A549 (cell line): ENCODE results near the gene CPT1A.

Experiments
- EP300 ChIP-seq, 2 experiments: fragments of >200 bp; sonication (Bioruptor Twin); formaldehyde crosslinking; IDR thresholded peaks; 2 replicates in 1 of 2; 3 replicates in 1 of 2; pipeline ENCODE4 v1.6.1; 2016 to 2017
- FOSL2 ChIP-seq, 2 experiments: fragments of 450-650 bp in 1 of 2; fragments of >200 bp in 1 of 2; sonication (Bioruptor Twin) in 1 of 2; formaldehyde crosslinking; IDR thresholded peaks; 2 replicates each; pipeline versions ENCODE4 v1.5.0 to v1.6.1; 2016 to 2020; ENCODE audit warnings: mild to moderate bottlenecking in 1 of 2, moderate library complexity in 1 of 2
- NFE2L2 ChIP-seq: fragments of 150-350 bp; conservative IDR thresholded peaks from 2 replicates; pipeline ENCODE4 v1.6.1; 2014; ENCODE audit warnings: low read length
- POLR2A ChIP-seq: IDR thresholded peaks from 2 replicates; pipeline ENCODE4 v1.6.1; 2012; ENCODE audit warnings: mild to moderate bottlenecking, low read length
- TF ChIP-seq, protein P1 (sequence below): fragments of 200-600 bp; sonication (generic); IDR thresholded peaks from 2 replicates; pipeline ENCODE4 v1.6.1; 2016; ENCODE audit warnings: antibody characterized with exemption, mild to moderate bottlenecking, moderate library complexity
- TF ChIP-seq, protein P2 (sequence below): fragments of 250-450 bp; sonication (Bioruptor Pico); IDR thresholded peaks from 2 replicates; pipeline ENCODE4 v1.5.0; 2021; ENCODE audit warnings: mild to moderate bottlenecking, moderate library complexity, borderline replicate concordance
- TF ChIP-seq, protein P3 (sequence below): fragments of 450-650 bp; IDR thresholded peaks from 2 replicates; pipeline ENCODE4 v1.6.1; 2014; ENCODE audit warnings: antibody characterized with exemption
- TF ChIP-seq, protein P4 (sequence below): fragments of >200 bp; sonication (Bioruptor Twin); formaldehyde crosslinking; IDR thresholded peaks from 3 replicates; pipeline ENCODE4 v1.5.1; 2016
- TF ChIP-seq, protein P5 (sequence below): IDR thresholded peaks from 2 replicates; pipeline ENCODE4 v1.6.1; 2012

DNA sequence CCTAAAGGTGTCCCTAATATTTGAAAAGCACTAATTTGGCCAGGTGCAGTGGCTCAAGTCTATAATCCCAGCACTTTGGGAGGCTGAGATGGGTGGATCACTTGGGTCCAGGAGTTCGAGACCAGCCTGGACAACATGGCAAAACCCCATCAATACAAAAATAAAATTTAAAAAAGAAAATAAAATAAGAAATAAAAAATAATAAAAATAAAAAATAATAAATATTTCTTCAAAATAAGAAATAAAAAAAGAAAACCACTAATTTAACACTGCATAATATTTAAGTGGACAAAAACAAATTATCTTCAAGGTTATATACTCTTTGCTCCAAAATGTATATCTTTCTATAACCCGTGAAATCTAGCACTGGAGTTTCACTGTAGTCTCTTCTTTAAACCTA, 32.9 kb downstream of the CPT1A start:
- TF ChIP-seq, protein P1, sequence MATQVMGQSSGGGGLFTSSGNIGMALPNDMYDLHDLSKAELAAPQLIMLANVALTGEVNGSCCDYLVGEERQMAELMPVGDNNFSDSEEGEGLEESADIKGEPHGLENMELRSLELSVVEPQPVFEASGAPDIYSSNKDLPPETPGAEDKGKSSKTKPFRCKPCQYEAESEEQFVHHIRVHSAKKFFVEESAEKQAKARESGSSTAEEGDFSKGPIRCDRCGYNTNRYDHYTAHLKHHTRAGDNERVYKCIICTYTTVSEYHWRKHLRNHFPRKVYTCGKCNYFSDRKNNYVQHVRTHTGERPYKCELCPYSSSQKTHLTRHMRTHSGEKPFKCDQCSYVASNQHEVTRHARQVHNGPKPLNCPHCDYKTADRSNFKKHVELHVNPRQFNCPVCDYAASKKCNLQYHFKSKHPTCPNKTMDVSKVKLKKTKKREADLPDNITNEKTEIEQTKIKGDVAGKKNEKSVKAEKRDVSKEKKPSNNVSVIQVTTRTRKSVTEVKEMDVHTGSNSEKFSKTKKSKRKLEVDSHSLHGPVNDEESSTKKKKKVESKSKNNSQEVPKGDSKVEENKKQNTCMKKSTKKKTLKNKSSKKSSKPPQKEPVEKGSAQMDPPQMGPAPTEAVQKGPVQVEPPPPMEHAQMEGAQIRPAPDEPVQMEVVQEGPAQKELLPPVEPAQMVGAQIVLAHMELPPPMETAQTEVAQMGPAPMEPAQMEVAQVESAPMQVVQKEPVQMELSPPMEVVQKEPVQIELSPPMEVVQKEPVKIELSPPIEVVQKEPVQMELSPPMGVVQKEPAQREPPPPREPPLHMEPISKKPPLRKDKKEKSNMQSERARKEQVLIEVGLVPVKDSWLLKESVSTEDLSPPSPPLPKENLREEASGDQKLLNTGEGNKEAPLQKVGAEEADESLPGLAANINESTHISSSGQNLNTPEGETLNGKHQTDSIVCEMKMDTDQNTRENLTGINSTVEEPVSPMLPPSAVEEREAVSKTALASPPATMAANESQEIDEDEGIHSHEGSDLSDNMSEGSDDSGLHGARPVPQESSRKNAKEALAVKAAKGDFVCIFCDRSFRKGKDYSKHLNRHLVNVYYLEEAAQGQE, result no peak
- TF ChIP-seq FOSL2 (IDR thresholded peaks at IDR 0.05) (no peak), FOSL2 (CRISPR knock-in tag; IDR thresholded peaks at IDR 0.05) (no peak), EP300 (IDR thresholded peaks at IDR 0.05) (no peak), POLR2A (no peak), NFE2L2 (no peak)
- TF ChIP-seq, protein P2, sequence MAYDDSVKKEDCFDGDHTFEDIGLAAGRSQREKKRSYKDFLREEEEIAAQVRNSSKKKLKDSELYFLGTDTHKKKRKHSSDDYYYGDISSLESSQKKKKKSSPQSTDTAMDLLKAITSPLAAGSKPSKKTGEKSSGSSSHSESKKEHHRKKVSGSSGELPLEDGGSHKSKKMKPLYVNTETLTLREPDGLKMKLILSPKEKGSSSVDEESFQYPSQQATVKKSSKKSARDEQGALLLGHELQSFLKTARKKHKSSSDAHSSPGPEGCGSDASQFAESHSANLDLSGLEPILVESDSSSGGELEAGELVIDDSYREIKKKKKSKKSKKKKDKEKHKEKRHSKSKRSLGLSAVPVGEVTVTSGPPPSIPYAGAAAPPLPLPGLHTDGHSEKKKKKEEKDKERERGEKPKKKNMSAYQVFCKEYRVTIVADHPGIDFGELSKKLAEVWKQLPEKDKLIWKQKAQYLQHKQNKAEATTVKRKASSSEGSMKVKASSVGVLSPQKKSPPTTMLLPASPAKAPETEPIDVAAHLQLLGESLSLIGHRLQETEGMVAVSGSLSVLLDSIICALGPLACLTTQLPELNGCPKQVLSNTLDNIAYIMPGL (CRISPR knock-in tag), result no peak
- TF ChIP-seq, protein P3, sequence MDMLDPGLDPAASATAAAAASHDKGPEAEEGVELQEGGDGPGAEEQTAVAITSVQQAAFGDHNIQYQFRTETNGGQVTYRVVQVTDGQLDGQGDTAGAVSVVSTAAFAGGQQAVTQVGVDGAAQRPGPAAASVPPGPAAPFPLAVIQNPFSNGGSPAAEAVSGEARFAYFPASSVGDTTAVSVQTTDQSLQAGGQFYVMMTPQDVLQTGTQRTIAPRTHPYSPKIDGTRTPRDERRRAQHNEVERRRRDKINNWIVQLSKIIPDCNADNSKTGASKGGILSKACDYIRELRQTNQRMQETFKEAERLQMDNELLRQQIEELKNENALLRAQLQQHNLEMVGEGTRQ, result no peak
- TF ChIP-seq, protein P4, sequence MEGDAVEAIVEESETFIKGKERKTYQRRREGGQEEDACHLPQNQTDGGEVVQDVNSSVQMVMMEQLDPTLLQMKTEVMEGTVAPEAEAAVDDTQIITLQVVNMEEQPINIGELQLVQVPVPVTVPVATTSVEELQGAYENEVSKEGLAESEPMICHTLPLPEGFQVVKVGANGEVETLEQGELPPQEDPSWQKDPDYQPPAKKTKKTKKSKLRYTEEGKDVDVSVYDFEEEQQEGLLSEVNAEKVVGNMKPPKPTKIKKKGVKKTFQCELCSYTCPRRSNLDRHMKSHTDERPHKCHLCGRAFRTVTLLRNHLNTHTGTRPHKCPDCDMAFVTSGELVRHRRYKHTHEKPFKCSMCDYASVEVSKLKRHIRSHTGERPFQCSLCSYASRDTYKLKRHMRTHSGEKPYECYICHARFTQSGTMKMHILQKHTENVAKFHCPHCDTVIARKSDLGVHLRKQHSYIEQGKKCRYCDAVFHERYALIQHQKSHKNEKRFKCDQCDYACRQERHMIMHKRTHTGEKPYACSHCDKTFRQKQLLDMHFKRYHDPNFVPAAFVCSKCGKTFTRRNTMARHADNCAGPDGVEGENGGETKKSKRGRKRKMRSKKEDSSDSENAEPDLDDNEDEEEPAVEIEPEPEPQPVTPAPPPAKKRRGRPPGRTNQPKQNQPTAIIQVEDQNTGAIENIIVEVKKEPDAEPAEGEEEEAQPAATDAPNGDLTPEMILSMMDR, result no peak
- TF ChIP-seq, protein P5, sequence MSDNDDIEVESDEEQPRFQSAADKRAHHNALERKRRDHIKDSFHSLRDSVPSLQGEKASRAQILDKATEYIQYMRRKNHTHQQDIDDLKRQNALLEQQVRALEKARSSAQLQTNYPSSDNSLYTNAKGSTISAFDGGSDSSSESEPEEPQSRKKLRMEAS, result no peak
